Endothelial cell of umbilical vein (primary cell): Measurements from ENCODE around the gene AKAP12.

Experiments
- EZH2 ChIP-seq: IDR thresholded peaks from 2 replicates; pipeline ENCODE4 v1.6.1; 2012; ENCODE audit warnings: borderline replicate concordance, low read depth, mild to moderate bottlenecking, moderate library complexity, low read length, inconsistent platforms; ENCODE audit not compliant: severe bottlenecking
- FOS ChIP-seq: IDR thresholded peaks from 2 replicates; pipeline ENCODE4 v1.6.1; 2011; ENCODE audit warnings: mild to moderate bottlenecking, low read length, moderate library complexity, borderline replicate concordance; ENCODE audit not compliant: insufficient read depth
- GATA2 ChIP-seq: IDR thresholded peaks from 2 replicates; pipeline ENCODE4 v1.7.0; 2011; ENCODE audit warnings: low read depth, mild to moderate bottlenecking, moderate library complexity, mixed read lengths, low read length; ENCODE audit not compliant: insufficient read length, insufficient read depth
- JUN ChIP-seq: IDR thresholded peaks from 2 replicates; pipeline ENCODE4 v1.6.1; 2011; ENCODE audit warnings: borderline replicate concordance, low read depth; ENCODE audit not compliant: insufficient read length, insufficient read depth
- MYC ChIP-seq: IDR thresholded peaks from one replicate; pipeline ENCODE4 v1.6.1; 2011; ENCODE audit warnings: mild to moderate bottlenecking, low read depth, low read length
- POLR2A ChIP-seq: IDR thresholded peaks from 2 replicates; pipeline ENCODE4 v1.6.1; 2012; ENCODE audit warnings: low read depth, mild to moderate bottlenecking, control low read depth, low read length
- POLR2AphosphoS5 ChIP-seq: IDR thresholded peaks from 2 replicates; pipeline ENCODE4 v1.6.1; 2012; ENCODE audit warnings: low read depth, mild to moderate bottlenecking, control low read depth, low read length, moderate library complexity; ENCODE audit not compliant: insufficient read depth
- TF ChIP-seq, protein P1 (sequence below), 2 donors: IDR thresholded peaks; 1 replicate in 1 of 2; 2 replicates in 1 of 2; pipeline ENCODE4 v1.5.1; 2011; ENCODE audit warnings: low read length in 2 of 2, mild to moderate bottlenecking in 2 of 2, moderate library complexity in 2 of 2, control low read depth in 1 of 2, inconsistent platforms in 1 of 2, low read depth in 1 of 2; ENCODE audit not compliant: insufficient read depth in 1 of 2; ENCODE audit errors: extremely low read depth in 1 of 2
- TF ChIP-seq, protein P2 (sequence below): IDR thresholded peaks from 2 replicates; pipeline ENCODE4 v1.6.1; 2011; ENCODE audit not compliant: insufficient read depth, insufficient read length

DNA sequence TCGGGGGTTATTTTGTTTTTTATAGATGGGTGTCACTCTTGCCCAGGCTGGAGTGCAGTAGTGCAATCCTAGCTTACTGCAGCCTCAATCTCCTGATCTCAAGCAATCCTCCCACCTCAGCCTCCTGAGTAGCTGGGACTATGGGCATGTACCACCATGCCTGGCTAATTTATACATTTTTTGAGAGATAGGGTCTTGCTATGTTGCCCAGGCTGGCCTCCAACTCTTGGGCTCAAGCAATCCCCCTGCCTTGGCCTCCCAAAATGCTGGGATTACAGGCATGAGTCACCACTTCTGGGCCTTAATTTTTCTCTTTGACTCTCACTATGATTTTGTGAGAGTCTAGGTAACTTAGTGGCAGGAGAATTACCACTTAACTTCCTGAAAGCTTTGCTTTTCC is 23.3 kb downstream of the AKAP12 start:
- TF ChIP-seq, protein P1, sequence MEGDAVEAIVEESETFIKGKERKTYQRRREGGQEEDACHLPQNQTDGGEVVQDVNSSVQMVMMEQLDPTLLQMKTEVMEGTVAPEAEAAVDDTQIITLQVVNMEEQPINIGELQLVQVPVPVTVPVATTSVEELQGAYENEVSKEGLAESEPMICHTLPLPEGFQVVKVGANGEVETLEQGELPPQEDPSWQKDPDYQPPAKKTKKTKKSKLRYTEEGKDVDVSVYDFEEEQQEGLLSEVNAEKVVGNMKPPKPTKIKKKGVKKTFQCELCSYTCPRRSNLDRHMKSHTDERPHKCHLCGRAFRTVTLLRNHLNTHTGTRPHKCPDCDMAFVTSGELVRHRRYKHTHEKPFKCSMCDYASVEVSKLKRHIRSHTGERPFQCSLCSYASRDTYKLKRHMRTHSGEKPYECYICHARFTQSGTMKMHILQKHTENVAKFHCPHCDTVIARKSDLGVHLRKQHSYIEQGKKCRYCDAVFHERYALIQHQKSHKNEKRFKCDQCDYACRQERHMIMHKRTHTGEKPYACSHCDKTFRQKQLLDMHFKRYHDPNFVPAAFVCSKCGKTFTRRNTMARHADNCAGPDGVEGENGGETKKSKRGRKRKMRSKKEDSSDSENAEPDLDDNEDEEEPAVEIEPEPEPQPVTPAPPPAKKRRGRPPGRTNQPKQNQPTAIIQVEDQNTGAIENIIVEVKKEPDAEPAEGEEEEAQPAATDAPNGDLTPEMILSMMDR (IDR thresholded peaks at IDR 0.05; ENCODE audit: extremely low read depth in 1 of 2, insufficient read depth in 1 of 2, low read depth in 1 of 2, low read length in 2 of 2), result no peak
- TF ChIP-seq, protein P2, sequence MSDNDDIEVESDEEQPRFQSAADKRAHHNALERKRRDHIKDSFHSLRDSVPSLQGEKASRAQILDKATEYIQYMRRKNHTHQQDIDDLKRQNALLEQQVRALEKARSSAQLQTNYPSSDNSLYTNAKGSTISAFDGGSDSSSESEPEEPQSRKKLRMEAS, result no peak
- TF ChIP-seq EZH2 (no peak), POLR2AphosphoS5 (no peak), POLR2A (no peak), JUN (peak; percentile 8), MYC (no peak), FOS (no peak), GATA2 (no peak)
